HG02623 (cell line): Measurements from ENCODE around the gene PTPRR.
"Not testable (repeated sequence)": the region's sequence is repeated elsewhere in the genome, so short reads cannot be mapped to it uniquely, and the experiment has no call there.

Experiments used
- ATAC-seq: cut with Tn5 transposase; IDR thresholded peaks from one replicate; pipeline ENCODE4 v1.9.1; 2021; ENCODE audit warnings: moderate library complexity; ENCODE audit not compliant: unreplicated experiment

PTPRR gene

DNA sequence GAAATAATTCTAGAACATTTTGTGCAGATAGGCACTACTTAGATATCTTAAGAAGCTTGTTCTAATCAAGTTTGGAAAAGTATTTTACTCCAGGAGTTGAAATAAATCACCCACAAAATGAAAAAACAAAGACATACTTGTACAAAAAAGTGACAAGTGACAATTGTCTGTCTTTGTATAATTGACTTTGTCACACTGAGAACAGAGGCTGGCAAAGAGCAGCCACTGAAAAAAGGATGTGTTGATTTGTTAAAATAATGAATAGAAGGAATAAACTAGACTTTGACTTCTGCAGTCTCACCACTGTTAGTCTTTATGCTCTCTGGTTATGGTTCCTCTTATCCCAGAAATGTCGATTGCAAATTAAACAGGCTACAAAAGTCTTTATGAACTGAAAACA, 77.6 kb downstream of the PTPRR start:
- ATAC-seq, result no peak

GRCh38 chr12:70842136-70842535, 78.4 kb downstream of the PTPRR start:
- no peak for ATAC-seq

- ATAC-seq, result no peak
Measured at GRCh38 chr12:70840656-70841350, 79.7 kb downstream of the PTPRR start.

DNA sequence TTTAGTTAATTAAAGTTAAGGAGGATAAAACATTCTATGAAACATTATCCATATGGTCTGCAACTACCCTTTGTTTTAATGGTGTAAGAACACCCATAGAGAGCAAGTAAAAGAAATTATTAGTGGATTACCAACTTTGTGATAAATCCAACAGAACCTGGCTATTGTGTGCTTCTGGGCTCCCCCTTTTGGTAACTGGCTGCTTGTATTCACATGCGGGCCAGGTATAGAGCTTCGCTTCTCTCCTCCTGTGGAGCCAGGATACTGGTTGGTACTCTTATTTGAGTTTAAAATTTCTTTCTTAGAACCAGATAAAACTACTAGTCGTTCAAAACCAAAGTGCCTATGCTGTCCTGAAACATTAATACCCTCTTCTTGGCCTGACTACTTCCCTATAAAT, 81.0 kb downstream of the PTPRR start:
- no peak for ATAC-seq

DNA sequence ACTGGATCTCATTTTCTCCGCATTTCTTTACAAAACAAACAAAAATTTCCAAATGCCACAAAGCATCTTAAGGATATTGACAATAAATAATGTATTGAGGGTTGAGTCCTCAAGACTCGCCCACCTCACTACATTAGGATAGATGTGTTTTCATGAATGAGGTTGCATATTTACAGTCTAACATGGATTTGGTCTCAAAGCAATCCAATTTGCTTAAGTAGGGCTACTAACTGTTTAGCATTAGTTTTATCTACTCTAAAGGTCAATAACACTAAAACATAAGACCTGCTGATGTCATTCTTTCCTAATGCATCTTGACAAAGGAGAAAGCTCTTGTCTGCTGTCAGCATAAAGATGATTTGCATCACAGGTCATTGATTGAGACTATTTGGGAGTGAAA, 82.4 kb downstream of the PTPRR start:
- ATAC-seq, result no peak

GRCh38 chr12:70837026-70837425, 83.5 kb downstream of the PTPRR start:
- no peak for ATAC-seq

DNA sequence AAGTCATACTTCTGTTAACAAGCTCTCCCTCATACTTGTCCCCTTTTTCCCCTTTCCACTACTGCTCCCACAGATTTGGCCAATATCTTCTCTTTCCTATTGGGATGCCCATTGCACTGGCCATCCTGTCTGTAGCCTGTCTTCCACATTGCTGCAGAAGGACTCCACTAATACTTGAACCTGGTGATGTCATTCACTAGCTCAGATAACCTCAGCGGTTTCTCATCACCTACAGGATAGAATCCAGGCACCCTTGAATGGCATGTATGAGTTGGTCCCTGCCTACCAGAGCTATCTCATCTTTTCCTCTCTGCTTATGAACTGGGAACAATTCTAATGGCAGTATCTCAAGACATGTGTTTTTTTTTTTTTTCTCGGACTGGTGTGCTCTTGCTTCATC, 84.6 kb downstream of the PTPRR start:
- no peak for ATAC-seq

- no peak for ATAC-seq
Measured at GRCh38 chr12:70831543-70831942, 89.0 kb downstream of the PTPRR start.

DNA sequence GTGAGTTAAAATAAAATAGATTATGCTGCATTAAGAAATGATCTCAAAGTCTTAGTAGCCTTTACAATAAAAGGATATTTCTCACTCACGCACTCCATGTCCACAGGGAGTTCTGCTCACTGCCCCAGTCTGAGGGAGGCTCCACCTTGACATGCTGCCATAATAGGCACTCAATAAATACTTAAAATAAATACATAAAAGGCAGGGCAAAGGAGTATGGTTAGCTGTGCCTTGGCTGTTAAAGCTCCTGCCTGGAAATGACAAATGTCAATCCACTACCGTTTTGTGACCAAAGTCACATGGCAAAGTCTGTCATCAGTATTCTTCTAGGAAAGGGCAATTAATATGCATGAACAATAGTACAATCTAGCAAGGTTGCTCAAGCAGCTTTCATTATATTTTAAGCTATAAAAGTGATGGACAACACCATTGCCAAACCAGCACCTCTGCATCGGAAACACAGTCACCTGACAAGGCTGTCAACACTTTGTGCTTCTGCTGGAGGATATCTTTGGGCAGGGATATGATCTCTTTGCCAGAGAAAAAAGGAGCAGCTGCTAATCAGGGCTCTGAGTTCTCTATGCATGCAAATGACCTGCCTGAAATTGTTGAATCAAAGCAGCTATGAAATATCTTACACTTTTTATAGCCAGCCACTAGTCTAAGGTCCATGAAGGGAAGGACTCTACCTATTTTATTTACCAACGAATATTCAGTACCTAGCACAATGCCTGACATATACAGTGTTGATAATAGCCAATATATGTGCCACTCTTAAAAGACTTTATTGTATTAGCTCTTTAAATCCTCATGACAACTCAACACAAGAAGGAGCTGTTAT, 90.1 kb downstream of the PTPRR start:
- ATAC-seq, result no peak

DNA sequence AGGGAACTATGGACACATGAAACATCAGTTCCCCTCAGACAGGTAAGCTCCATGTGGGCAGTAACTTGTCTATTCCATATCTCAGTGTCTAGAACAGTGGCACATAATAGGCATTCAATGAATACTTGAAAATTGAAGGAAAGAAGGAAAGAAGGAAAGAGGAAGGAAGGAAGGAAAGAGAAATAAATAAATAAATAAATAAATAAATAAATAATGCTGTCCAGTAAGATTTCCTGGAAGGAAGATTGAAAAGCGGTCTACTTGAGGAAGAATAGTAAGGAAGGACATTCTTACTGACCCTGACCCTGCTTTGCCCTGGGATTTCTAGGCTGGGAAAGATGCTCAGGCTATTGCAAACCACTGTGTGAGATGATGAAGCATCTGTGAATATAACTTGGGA, 91.5 kb downstream of the PTPRR start:
- no peak for ATAC-seq

- ATAC-seq, result no peak
Measured at GRCh38 chr12:70828351-70828750, 92.2 kb downstream of the PTPRR start.

DNA sequence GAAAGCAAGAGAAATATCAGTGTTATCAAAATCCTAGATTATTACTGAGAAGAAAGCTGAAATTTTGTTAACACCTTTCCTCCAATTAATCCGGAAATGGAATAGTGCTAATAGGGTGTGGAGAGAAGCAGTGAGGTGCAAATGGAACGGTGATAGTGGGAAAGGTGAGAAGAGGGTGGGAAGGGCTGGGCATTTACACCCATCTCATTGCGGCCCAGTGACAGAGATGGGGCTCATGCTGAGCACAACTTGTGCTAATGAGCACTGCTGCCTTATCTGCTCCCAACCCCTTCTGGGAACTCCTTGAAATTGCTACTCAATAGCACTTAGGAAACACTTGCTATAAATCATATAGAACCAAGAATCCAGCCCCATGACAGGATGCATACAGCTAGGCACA, 94.4 kb downstream of the PTPRR start:
- ATAC-seq, result no peak

- ATAC-seq, result no peak
Measured at GRCh38 chr12:70824511-70824910, 96.0 kb downstream of the PTPRR start.

GRCh38 chr12:70823182-70823976, 97.2 kb downstream of the PTPRR start:
- ATAC-seq, result no peak

- no peak for ATAC-seq
Measured at GRCh38 chr12:70822412-70822811, 98.1 kb downstream of the PTPRR start.

GRCh38 chr12:70815971-70816391, 104.6 kb downstream of the PTPRR start:
- ATAC-seq, result no peak

- ATAC-seq, result no peak
Measured at GRCh38 chr12:70815056-70815455, 105.5 kb downstream of the PTPRR start.

- ATAC-seq, result no peak
Measured at GRCh38 chr12:70813559-70813958, 107.0 kb downstream of the PTPRR start.

- ATAC-seq, result no peak
Measured at GRCh38 chr12:70812136-70812535, 108.4 kb downstream of the PTPRR start.

- no peak for ATAC-seq
Measured at GRCh38 chr12:70809887-70810286, 110.7 kb downstream of the PTPRR start.

GRCh38 chr12:70807993-70808392, 112.5 kb downstream of the PTPRR start:
- ATAC-seq, result not testable (repeated sequence)

DNA sequence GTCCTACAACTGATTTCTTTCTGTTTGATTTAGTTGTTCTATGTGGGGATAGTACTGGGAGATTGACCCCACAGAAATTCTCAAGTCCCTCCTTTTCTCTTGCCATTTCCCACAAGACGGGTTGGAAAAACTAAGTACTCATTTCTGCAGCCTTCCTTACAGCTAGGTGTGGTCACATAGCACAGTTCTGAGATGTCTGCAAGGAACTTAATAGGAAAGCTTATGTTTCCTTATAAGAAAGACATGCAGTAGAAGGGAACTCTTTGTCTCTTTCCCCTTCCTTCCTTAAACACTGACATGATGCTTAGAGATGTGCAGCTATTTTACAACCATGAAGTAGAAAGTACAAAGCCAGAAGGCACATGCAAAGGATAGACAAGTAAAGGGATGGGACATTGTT, 113.7 kb downstream of the PTPRR start:
- no peak for ATAC-seq
